Activated naive CD8-positive, alpha-beta T cell treated with anti-CD3 and anti-CD28 coated beads, Interleukin-2, amount 50 U/mL, for 24 hours (primary cell): ENCODE results near the gene PPP4R4.
"Not testable (repeated sequence)": the region's sequence is repeated elsewhere in the genome, so short reads cannot be mapped to it uniquely, and the experiment has no call there.

ENCODE experiments used
- ATAC-seq: fragments of 150-1000 bp; cut with Tn5 transposase; one replicate; pipeline ENCODE4 v1.10.0; 2021
- DNase-seq: peaks from one replicate; pipeline ENCODE4 v3.0.0; 2021
- H3K27ac Mint-ChIP-seq: one replicate; pipeline ENCODE4 v1.8.0; 2021; ENCODE audit warnings: mild to moderate bottlenecking, mixed read lengths
- H3K27me3 Mint-ChIP-seq: one replicate; pipeline ENCODE4 v1.8.0; 2021; ENCODE audit warnings: mixed read lengths
- H3K36me3 Mint-ChIP-seq: one replicate; pipeline ENCODE4 v1.8.0; 2021; ENCODE audit warnings: low read depth, mixed read lengths
- H3K4me1 Mint-ChIP-seq: one replicate; pipeline ENCODE4 v1.8.0; 2021; ENCODE audit warnings: mixed read lengths
- H3K4me3 Mint-ChIP-seq: one replicate; pipeline ENCODE4 v1.8.0; 2021; ENCODE audit warnings: mild to moderate bottlenecking, moderate library complexity, mixed read lengths
- H3K9me3 Mint-ChIP-seq: one replicate; pipeline ENCODE4 v1.8.0; 2021; ENCODE audit warnings: mixed read lengths

Gene PPP4R4

GRCh38 chr14:94237046-94237445, 62.9 kb downstream of the PPP4R4 start:
- DNase-seq (no peak), ATAC-seq (no peak)
- Mint-ChIP-seq H3K27me3 (no peaks in the 10 kb centered on the region), H3K4me1 (peaks cover 2% of the 10 kb centered on the region), H3K4me3 (no peak overlapping the region), H3K9me3 (no peaks in the 10 kb centered on the region), H3K36me3 (no peaks in the 10 kb centered on the region), H3K27ac (no peak overlapping the region)

GRCh38 chr14:94237983-94238382, 63.9 kb downstream of the PPP4R4 start:
- Mint-ChIP-seq H3K4me3 (no peak overlapping the region), H3K36me3 (no peaks in the 10 kb centered on the region), H3K27me3 (no peaks in the 10 kb centered on the region), H3K4me1 (peaks cover 2% of the 10 kb centered on the region), H3K9me3 (no peaks in the 10 kb centered on the region), H3K27ac (no peak overlapping the region)
- DNase-seq (no peak), ATAC-seq (no peak)

- no peaks in the 10 kb centered on the region for H3K9me3 Mint-ChIP-seq
Measured at GRCh38 chr14:94239406-94239805, 65.3 kb downstream of the PPP4R4 start.

GRCh38 chr14:94244182-94244581, 70.1 kb downstream of the PPP4R4 start:
- ATAC-seq (no peak), DNase-seq (no peak)
- Mint-ChIP-seq H3K4me1 (no peaks in the 10 kb centered on the region), H3K27ac (no peak overlapping the region), H3K36me3 (no peaks in the 10 kb centered on the region), H3K9me3 (no peaks in the 10 kb centered on the region), H3K27me3 (peaks cover 5% of the 10 kb centered on the region), H3K4me3 (no peak overlapping the region)

More at GRCh38 chr14:94239406-94239805, 65.3 kb downstream of the PPP4R4 start:
- no peaks in the 10 kb centered on the region for H3K36me3 Mint-ChIP-seq
- H3K27me3 Mint-ChIP-seq = no peaks in the 10 kb centered on the region
- H3K4me1 Mint-ChIP-seq = peaks cover 2% of the 10 kb centered on the region
- H3K4me3 Mint-ChIP-seq = no peak overlapping the region
- ATAC-seq = no peak
- DNase-seq = no peak
- no peak overlapping the region for H3K27ac Mint-ChIP-seq

GRCh38 chr14:94264195-94264594, 90.1 kb downstream of the PPP4R4 start:
- not testable (repeated sequence) for H3K4me1 Mint-ChIP-seq, ATAC-seq, DNase-seq, H3K4me3 Mint-ChIP-seq, H3K36me3 Mint-ChIP-seq, H3K27ac Mint-ChIP-seq, H3K27me3 Mint-ChIP-seq
- H3K9me3 Mint-ChIP-seq = peaks cover 19% of the 10 kb centered on the region

- no peak overlapping the region for H3K27ac Mint-ChIP-seq
- ATAC-seq = no peak
- H3K4me3 Mint-ChIP-seq = no peak overlapping the region
- peaks cover 16% of the 10 kb centered on the region for H3K9me3 Mint-ChIP-seq
- H3K27me3 Mint-ChIP-seq = peaks cover 18% of the 10 kb centered on the region
- no peak for DNase-seq
- no peaks in the 10 kb centered on the region for H3K36me3 Mint-ChIP-seq
- H3K4me1 Mint-ChIP-seq = no peaks in the 10 kb centered on the region
Measured at GRCh38 chr14:94267352-94267751, 93.2 kb downstream of the PPP4R4 start.

- H3K36me3 Mint-ChIP-seq, H3K9me3 Mint-ChIP-seq, H3K27ac Mint-ChIP-seq, ATAC-seq, H3K4me3 Mint-ChIP-seq, DNase-seq, H3K4me1 Mint-ChIP-seq: not testable (repeated sequence)
- H3K27me3 Mint-ChIP-seq = peaks cover 18% of the 10 kb centered on the region
Measured at GRCh38 chr14:94268582-94268981, 94.5 kb downstream of the PPP4R4 start.

- no peak overlapping the region for H3K27ac Mint-ChIP-seq
- H3K36me3 Mint-ChIP-seq = no peaks in the 10 kb centered on the region
- peaks cover 18% of the 10 kb centered on the region for H3K27me3 Mint-ChIP-seq
- ATAC-seq = no peak
- no peak for DNase-seq
- H3K9me3 Mint-ChIP-seq = no peaks in the 10 kb centered on the region
- no peak overlapping the region for H3K4me3 Mint-ChIP-seq
- no peaks in the 10 kb centered on the region for H3K4me1 Mint-ChIP-seq
Measured at GRCh38 chr14:94269156-94269555, 95.0 kb downstream of the PPP4R4 start.

GRCh38 chr14:94276898-94277561, 102.9 kb downstream of the PPP4R4 start:
- H3K4me3 Mint-ChIP-seq, H3K9me3 Mint-ChIP-seq, DNase-seq, H3K27ac Mint-ChIP-seq, H3K4me1 Mint-ChIP-seq, ATAC-seq, H3K36me3 Mint-ChIP-seq, H3K27me3 Mint-ChIP-seq: not testable (repeated sequence)

- H3K27ac Mint-ChIP-seq = no peak overlapping the region
- no peaks in the 10 kb centered on the region for H3K9me3 Mint-ChIP-seq
- DNase-seq = no peak
- no peaks in the 10 kb centered on the region for H3K36me3 Mint-ChIP-seq
- H3K4me1 Mint-ChIP-seq = no peaks in the 10 kb centered on the region
- H3K27me3 Mint-ChIP-seq = peaks cover 5% of the 10 kb centered on the region
- H3K4me3 Mint-ChIP-seq = no peak overlapping the region
- ATAC-seq = no peak
Measured at GRCh38 chr14:94278731-94279130, 104.6 kb downstream of the PPP4R4 start.

- H3K4me1 Mint-ChIP-seq = no peaks in the 10 kb centered on the region
- H3K9me3 Mint-ChIP-seq = no peaks in the 10 kb centered on the region
- H3K27ac Mint-ChIP-seq = no peak overlapping the region
- DNase-seq = no peak
- no peak overlapping the region for H3K4me3 Mint-ChIP-seq
- H3K27me3 Mint-ChIP-seq = peaks cover 3% of the 10 kb centered on the region
- ATAC-seq = no peak
- H3K36me3 Mint-ChIP-seq = no peaks in the 10 kb centered on the region
Measured at GRCh38 chr14:94282991-94283723, 109.0 kb downstream of the PPP4R4 start.

- Mint-ChIP-seq H3K4me1 (no peaks in the 10 kb centered on the region), H3K9me3 (no peaks in the 10 kb centered on the region), H3K27ac (no peak overlapping the region), H3K36me3 (no peaks in the 10 kb centered on the region), H3K4me3 (no peak overlapping the region), H3K27me3 (peaks cover 3% of the 10 kb centered on the region)
- ATAC-seq (no peak), DNase-seq (no peak)
Measured at GRCh38 chr14:94284221-94284620, 110.1 kb downstream of the PPP4R4 start.

- Mint-ChIP-seq H3K27me3 (peaks cover 3% of the 10 kb centered on the region), H3K36me3 (no peaks in the 10 kb centered on the region), H3K4me1 (no peaks in the 10 kb centered on the region), H3K9me3 (no peaks in the 10 kb centered on the region), H3K4me3 (no peak overlapping the region), H3K27ac (no peak overlapping the region)
- DNase-seq = no peak
- no peak for ATAC-seq
Measured at GRCh38 chr14:94285158-94285557, 111.0 kb downstream of the PPP4R4 start.

- H3K4me3 Mint-ChIP-seq = no peak overlapping the region
- no peak for DNase-seq
- no peak for ATAC-seq
- no peaks in the 10 kb centered on the region for H3K4me1 Mint-ChIP-seq
- no peaks in the 10 kb centered on the region for H3K9me3 Mint-ChIP-seq
- H3K27me3 Mint-ChIP-seq = no peaks in the 10 kb centered on the region
- H3K36me3 Mint-ChIP-seq = no peaks in the 10 kb centered on the region
- no peak overlapping the region for H3K27ac Mint-ChIP-seq
Measured at GRCh38 chr14:94288610-94289465, 114.7 kb downstream of the PPP4R4 start.

GRCh38 chr14:94290197-94290596, 116.1 kb downstream of the PPP4R4 start:
- Mint-ChIP-seq H3K9me3 (no peaks in the 10 kb centered on the region), H3K27ac (no peak overlapping the region), H3K36me3 (no peaks in the 10 kb centered on the region), H3K4me1 (no peaks in the 10 kb centered on the region), H3K4me3 (no peak overlapping the region), H3K27me3 (no peaks in the 10 kb centered on the region)
- no peak for ATAC-seq
- no peak for DNase-seq
